B cell (primary cell): Measurements from ENCODE around the gene KLK10. TPM values are rescaled to one million over a fixed set of nuclear protein-coding genes. Genes with fewer than 3 reads are reported as not detected.

Source experiments
- ATAC-seq: fragments of 200-7000 bp; cut with Tn5 transposase; one replicate; pipeline ENCODE4 v1.10.0; 2021; ENCODE audit warnings: low read depth, mild to moderate bottlenecking, moderate number of reproducible peaks, moderate library complexity
- CTCF ChIA-PET: fragments of 350-600 bp; sonication (Branson Sonifier 250); formaldehyde crosslinking; loops from one replicate; lab custom pipeline; 2021; ENCODE audit warnings: antibody characterized with exemption, inconsistent platforms; lab: Charles Lee
- POLR2A ChIA-PET: fragments of 350-600 bp; sonication (Branson Sonifier 250); formaldehyde crosslinking; loops from one replicate; lab custom pipeline; 2021; ENCODE audit warnings: antibody characterized with exemption; lab: Charles Lee
- DNase-seq: peaks from one replicate; pipeline ENCODE4 v3.0.0; 2013
- H2AFZ ChIP-seq: 2 replicates; pipeline ENCODE4 v1.6.1; 2012; ENCODE audit warnings: mild to moderate bottlenecking, low read depth, low read length; ENCODE audit not compliant: insufficient read depth, poor library complexity, severe bottlenecking
- H3K27ac ChIP-seq, 2 donors: 1 replicate in 1 of 2; 2 replicates in 1 of 2; pipeline ENCODE4 v1.5.1; 2012 to 2013; ENCODE audit warnings: low read length in 2 of 2, mild to moderate bottlenecking in 2 of 2, moderate library complexity in 1 of 2
- H3K27me3 ChIP-seq, 4 experiments: fragments of 200-600 bp in 1 of 4; sonication (generic) in 1 of 4; replicated peaks in 1 of 4; 1 replicate in 2 of 4; 2 replicates in 2 of 4; pipeline versions ENCODE4 v1.6.1 to v1.7.0; 2013 to 2016; ENCODE audit warnings: low read length in 3 of 4, mild to moderate bottlenecking in 2 of 4, mixed read lengths in 1 of 4, moderate library complexity in 1 of 4; ENCODE audit not compliant: insufficient read depth in 4 of 4, control insufficient read depth in 3 of 4; ENCODE audit errors: control extremely low read depth in 1 of 4
- H3K36me3 ChIP-seq, 2 experiments: replicated peaks in 1 of 2; 1 replicate in 1 of 2; 2 replicates in 1 of 2; pipeline versions ENCODE4 v1.6.1 to v1.7.1; 2013; ENCODE audit warnings: low read length in 1 of 2; ENCODE audit not compliant: insufficient read depth in 2 of 2, control insufficient read depth in 1 of 2; ENCODE audit errors: control extremely low read depth in 1 of 2, extremely low read depth in 1 of 2
- H3K4me1 ChIP-seq, 2 donors: fragments of 200-600 bp in 1 of 2; sonication (generic) in 1 of 2; 1 replicate in 1 of 2; 2 replicates in 1 of 2; pipeline versions ENCODE4 v1.5.1 to v1.6.1; 2013 to 2017; ENCODE audit warnings: low read length in 2 of 2; ENCODE audit not compliant: control insufficient read depth in 2 of 2, insufficient read depth in 2 of 2
- H3K4me2 ChIP-seq: replicated peaks from 2 replicates; pipeline ENCODE3; 2012; ENCODE audit warnings: mild to moderate bottlenecking, low read depth, low read length; ENCODE audit not compliant: poor library complexity, severe bottlenecking
- H3K4me3 ChIP-seq, 5 experiments: fragments of 200-600 bp in 1 of 5; sonication (generic) in 1 of 5; 1 replicate in 3 of 5; 2 replicates in 2 of 5; pipeline versions ENCODE4 v1.5.1 to v1.7.0; 2011 to 2016; ENCODE audit warnings: low read length in 4 of 5, mild to moderate bottlenecking in 4 of 5, low read depth in 2 of 5, control low read depth in 1 of 5, moderate library complexity in 1 of 5; ENCODE audit not compliant: insufficient read depth in 1 of 5; ENCODE audit errors: control extremely low read depth in 1 of 5, extremely low read depth in 1 of 5
- H3K79me2 ChIP-seq: fragments of 200-600 bp; sonication (generic); one replicate; pipeline ENCODE4 v1.6.0; 2016; ENCODE audit warnings: low read length; ENCODE audit not compliant: control insufficient read depth, insufficient read depth
- H3K9ac ChIP-seq: fragments of 200-600 bp; sonication (generic); 2 replicates; pipeline ENCODE4 v1.6.1; 2017; ENCODE audit warnings: mild to moderate bottlenecking, low read length, moderate library complexity
- H3K9me3 ChIP-seq, 3 donors: one replicate each; pipeline versions ENCODE4 v1.6.1 to v1.7.1; 2013; ENCODE audit warnings: low read length in 2 of 3; ENCODE audit not compliant: control insufficient read depth in 2 of 3, insufficient read depth in 1 of 3; ENCODE audit errors: control extremely low read depth in 1 of 3
- H4K20me1 ChIP-seq: 2 replicates; pipeline ENCODE4 v1.6.0; 2012; ENCODE audit warnings: mild to moderate bottlenecking, low read length; ENCODE audit not compliant: insufficient read depth, control insufficient read depth, poor library complexity, severe bottlenecking
- H3K27ac Mint-ChIP-seq: one replicate; pipeline ENCODE4 v1.8.0; 2021; ENCODE audit warnings: mixed read lengths
- H3K27me3 Mint-ChIP-seq: one replicate; pipeline ENCODE4 v1.8.0; 2021; ENCODE audit warnings: mixed read lengths
- H3K4me1 Mint-ChIP-seq: one replicate; pipeline ENCODE4 v1.8.0; 2021; ENCODE audit warnings: mixed read lengths
- H3K4me3 Mint-ChIP-seq: one replicate; pipeline ENCODE4 v1.8.0; 2021; ENCODE audit warnings: mixed read lengths
- H3K9me3 Mint-ChIP-seq: one replicate; pipeline ENCODE4 v1.8.0; 2022; ENCODE audit warnings: mixed read lengths; ENCODE audit not compliant: insufficient read depth
- CTCF ChIP-seq: fragments of 200-600 bp; IDR thresholded peaks from one replicate; pipeline ENCODE4 v1.8.0; 2022; ENCODE audit warnings: antibody characterized with exemption, mild to moderate bottlenecking
- EZH2 ChIP-seq: IDR thresholded peaks from 2 replicates; pipeline ENCODE4 v1.6.1; 2012; ENCODE audit warnings: borderline replicate concordance, low read depth, mild to moderate bottlenecking, moderate library complexity, low read length; ENCODE audit not compliant: insufficient read depth, poor library complexity, severe bottlenecking
- WGBS: methylation state at CpG from one replicate; pipeline ENCODE4 v1.1.5; 2013; ENCODE audit warnings: missing lambda C conversion rate; ENCODE audit not compliant: insufficient coverage; 5-methylcytosine and 5-hydroxymethylcytosine counted together
- intact Hi-C: fragments of 100-400 bp; cut with micrococcal nuclease; formaldehyde crosslinking; loops from one replicate; pipeline ENCODE4 v1.10.0; 2022
- polyA plus RNA-seq: library from polyadenylated mRNA; depleted of rRNA; stranded (reverse); fragments of >200 nt; gene quantifications from 2 replicates; pipeline ENCODE4 v1.2.3, GENCODE V29; 2012
- total RNA-seq, 2 donors: library from RNA; stranded (reverse); fragments of 120-200 nt in 1 of 2; gene quantifications; 1 replicate in 1 of 2; 2 replicates in 1 of 2; pipeline versions ENCODE4 v1.2.3 to v1.2.4, GENCODE V29; 2013 to 2022

Gene KLK10
- total and polyA plus RNA-seq, 2 donors (not counting 1 experiment from before 2014, with no cell fraction given), result not detected

GRCh38 chr19:51065221-51065960, 45.9 kb upstream of the KLK10 start:
- Histone ChIP-seq H3K27me3 (peaks cover 0 to 45% (median 16%) of the 10 kb centered on the region in 4 experiments), H2AFZ (no peak overlapping the region), H3K27ac (no peak overlapping the region), H3K4me3 (no peak overlapping the region), H4K20me1 (no peaks in the 10 kb centered on the region), H3K4me2 (peak overlapping the region; percentile 11), H3K9ac (no peak overlapping the region), H3K4me1 (peaks cover 2 to 4% of the 10 kb centered on the region in 2 donors), H3K9me3 (peaks cover 0 to 8% (median 0%) of the 10 kb centered on the region in 3 donors), H3K36me3 (no peaks in the 10 kb centered on the region), H3K79me2 (no peaks in the 10 kb centered on the region)
- H3K27me3 Mint-ChIP-seq, result peaks cover 55% of the 10 kb centered on the region
- TF ChIP-seq CTCF (no peak), EZH2 (no peak)
- WGBS, result 19% methylated on average over 22 of the region's 25 CpGs
- H3K9me3 Mint-ChIP-seq, result peaks cover 3% of the 10 kb centered on the region
- DNase-seq (no peak), ATAC-seq (no peak)
- ChIA-PET POLR2A (no interaction called here), CTCF (no interaction called here)
- H3K27ac Mint-ChIP-seq, result no peak overlapping the region
- H3K4me3 Mint-ChIP-seq, result no peak overlapping the region
- intact Hi-C loops, result loop anchor here (10.0 kb wide), 1 partner anchor 89 kb away; no protein-coding TSS in a partner anchor
- peaks cover 3% of the 10 kb centered on the region for H3K4me1 Mint-ChIP-seq

DNA sequence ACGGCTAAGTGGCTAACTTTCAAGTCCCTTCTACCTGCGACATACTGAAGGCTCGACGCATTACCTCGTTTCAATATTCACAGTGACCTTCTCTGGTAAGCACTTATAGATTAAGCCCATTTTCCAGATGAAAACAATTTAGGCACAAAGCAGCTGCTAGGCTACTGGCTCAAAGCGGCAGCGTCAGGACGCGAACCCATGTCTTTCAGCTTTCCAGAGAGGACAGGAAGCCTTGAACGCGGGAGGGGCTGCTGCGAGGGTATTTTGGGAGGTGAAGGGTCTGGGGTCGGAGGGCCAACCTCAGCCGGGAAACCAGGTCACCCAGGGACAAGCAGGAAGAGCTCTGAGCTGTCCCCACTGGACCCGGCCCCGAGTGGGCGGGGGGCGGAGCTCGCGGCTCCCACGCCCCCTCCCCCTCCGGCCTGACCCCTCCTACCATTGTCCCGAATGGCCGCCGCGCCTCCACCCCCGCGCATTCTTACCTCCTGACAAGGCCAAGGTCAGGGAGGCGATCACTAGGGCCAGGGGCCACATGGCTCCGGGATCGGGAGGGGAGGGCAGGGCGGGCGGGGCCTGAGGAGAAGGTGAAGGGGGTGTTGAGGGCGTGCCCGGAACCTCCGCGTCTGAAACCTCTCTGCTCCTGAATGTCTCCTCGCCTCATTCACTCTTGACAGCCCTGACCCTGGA, 45.2 kb upstream of the KLK10 start, which contains the start of gene KLK13:
KLK13 (minus strand) TSS at position 559 of the 687 bp plus-strand sequence; CDS start at position 534, 25 bp downstream.
- WGBS, result 10% methylated on average over 16 of the region's 38 CpGs
- intact Hi-C loops, result loop anchor here (10.0 kb wide), 1 partner anchor 90 kb away; no protein-coding TSS in a partner anchor
- CTCF ChIA-PET, result no interaction called here
- H3K4me2 ChIP-seq, result peak within 1 kb of the TSS; percentile 11
- POLR2A ChIA-PET, result no interaction called here
- DNase-seq (no peak), ATAC-seq (no peak)
- H3K4me1 ChIP-seq, result peaks cover 2 to 4% of the 10 kb centered on the region in 2 donors
- H4K20me1 ChIP-seq, result no peaks in the 10 kb centered on the region
- peaks cover 3% of the 10 kb centered on the region for H3K9me3 Mint-ChIP-seq
- no peaks in the 10 kb centered on the region for H3K79me2 ChIP-seq
- peaks cover 3% of the 10 kb centered on the region for H3K4me1 Mint-ChIP-seq
- TF ChIP-seq CTCF, result no peak
- TF ChIP-seq EZH2, result no peak
- no peak within 1 kb of the TSS for H3K27ac Mint-ChIP-seq
- H2AFZ ChIP-seq, result no peak within 1 kb of the TSS
- H3K4me3 Mint-ChIP-seq, result no peak within 1 kb of the TSS
- peaks cover 0 to 46% (median 16%) of the 10 kb centered on the region in 4 experiments for H3K27me3 ChIP-seq
- H3K9me3 ChIP-seq, result peaks cover 0 to 8% (median 0%) of the 10 kb centered on the region in 3 donors
- no peak within 1 kb of the TSS for H3K9ac ChIP-seq
- H3K36me3 ChIP-seq, result no peaks in the 10 kb centered on the region
- H3K4me3 ChIP-seq, result no peak within 1 kb of the TSS
- H3K27me3 Mint-ChIP-seq, result peaks cover 55% of the 10 kb centered on the region
- no peak within 1 kb of the TSS for H3K27ac ChIP-seq
